Fibroblast of villous mesenchyme (primary cell): ENCODE measurements around the gene CIRBP. TPM values are rescaled to one million over a fixed set of nuclear protein-coding genes. Genes with fewer than 3 reads are reported as not detected.

ENCODE experiments used
- DNase-seq: peaks from one replicate; pipeline ENCODE4 v3.0.0-alpha.2; 2010; ENCODE audit warnings: low read depth
- H3K4me3 ChIP-seq: 2 replicates; pipeline ENCODE4 v1.5.1; 2011; ENCODE audit warnings: low read depth, mild to moderate bottlenecking, low read length
- total RNA-seq: library from RNA; depleted of rRNA; stranded (reverse); fragments of >200 nt; gene quantifications from 2 replicates; pipeline ENCODE4 v1.2.3, GENCODE V29; 2012
- TF ChIP-seq, protein P1 (sequence below): IDR thresholded peaks from 2 replicates; pipeline ENCODE4 v1.5.1; 2012; ENCODE audit warnings: low read depth, mild to moderate bottlenecking, low read length; ENCODE audit not compliant: insufficient read depth

The CIRBP gene
- total RNA-seq, 1 donor: 85.5 TPM

DNA sequence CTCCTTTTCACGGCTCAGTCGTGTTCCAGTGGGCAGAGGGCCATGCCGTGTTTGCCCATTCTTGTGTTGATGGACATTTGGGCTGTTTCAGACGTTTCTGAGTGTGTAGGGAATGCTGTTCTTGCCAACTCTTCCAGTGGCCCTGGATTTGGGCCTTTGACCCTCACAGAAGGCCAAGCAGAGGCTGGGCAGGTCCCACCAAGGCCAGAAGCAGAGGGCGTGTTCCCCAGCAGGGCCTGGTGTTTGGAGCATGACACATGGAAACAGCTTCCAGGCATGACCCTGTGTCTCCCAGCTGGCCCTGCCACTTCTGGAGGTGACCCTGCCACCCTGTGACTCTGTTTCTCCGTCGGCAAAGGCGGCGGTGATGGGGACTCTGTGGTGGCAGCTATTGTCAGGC, 52.4 kb downstream of the CIRBP start:
- TF ChIP-seq, protein P1, sequence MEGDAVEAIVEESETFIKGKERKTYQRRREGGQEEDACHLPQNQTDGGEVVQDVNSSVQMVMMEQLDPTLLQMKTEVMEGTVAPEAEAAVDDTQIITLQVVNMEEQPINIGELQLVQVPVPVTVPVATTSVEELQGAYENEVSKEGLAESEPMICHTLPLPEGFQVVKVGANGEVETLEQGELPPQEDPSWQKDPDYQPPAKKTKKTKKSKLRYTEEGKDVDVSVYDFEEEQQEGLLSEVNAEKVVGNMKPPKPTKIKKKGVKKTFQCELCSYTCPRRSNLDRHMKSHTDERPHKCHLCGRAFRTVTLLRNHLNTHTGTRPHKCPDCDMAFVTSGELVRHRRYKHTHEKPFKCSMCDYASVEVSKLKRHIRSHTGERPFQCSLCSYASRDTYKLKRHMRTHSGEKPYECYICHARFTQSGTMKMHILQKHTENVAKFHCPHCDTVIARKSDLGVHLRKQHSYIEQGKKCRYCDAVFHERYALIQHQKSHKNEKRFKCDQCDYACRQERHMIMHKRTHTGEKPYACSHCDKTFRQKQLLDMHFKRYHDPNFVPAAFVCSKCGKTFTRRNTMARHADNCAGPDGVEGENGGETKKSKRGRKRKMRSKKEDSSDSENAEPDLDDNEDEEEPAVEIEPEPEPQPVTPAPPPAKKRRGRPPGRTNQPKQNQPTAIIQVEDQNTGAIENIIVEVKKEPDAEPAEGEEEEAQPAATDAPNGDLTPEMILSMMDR: no peak
- no peak overlapping the region for H3K4me3 ChIP-seq
- no peak for DNase-seq

DNA sequence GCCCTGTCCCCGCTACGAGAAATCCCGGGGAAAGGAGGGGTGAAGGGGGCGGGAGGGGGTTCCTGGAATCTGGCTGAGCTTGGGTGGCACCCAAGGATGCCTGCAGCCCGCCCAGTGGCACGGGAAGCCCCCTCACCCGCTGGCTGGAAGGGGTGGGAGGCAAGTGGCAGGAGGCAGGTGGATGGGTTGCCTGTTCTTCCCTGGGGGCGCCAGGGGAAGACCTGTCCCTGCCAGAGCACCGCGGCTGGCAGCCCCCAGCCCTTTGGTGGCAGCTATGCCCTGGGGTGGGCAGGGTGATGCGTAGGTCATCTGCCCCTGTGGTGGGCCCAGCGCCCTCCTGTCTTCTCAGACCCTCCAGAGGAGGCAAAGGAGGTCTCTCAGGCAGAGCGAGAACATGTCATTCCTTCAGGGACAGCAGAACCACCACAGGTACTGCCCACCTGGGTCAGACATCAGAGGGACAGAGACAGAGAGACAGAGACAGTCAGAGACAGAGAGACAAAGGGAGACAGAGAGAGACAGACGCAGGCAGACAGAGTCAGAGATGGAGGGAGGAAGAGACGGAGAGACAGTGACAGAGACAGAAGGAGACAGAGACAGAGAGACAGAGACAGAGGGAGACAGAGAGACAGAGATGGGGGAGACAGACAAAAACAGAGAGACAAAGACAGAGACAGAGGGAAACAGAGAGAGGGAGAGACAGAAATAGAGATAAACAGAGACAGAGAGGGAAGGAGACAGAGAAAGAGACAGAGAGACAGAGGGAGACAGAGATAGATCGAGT, 53.3 kb downstream of the CIRBP start:
- TF ChIP-seq, protein P1: no peak
- no peak overlapping the region for H3K4me3 ChIP-seq
- no peak for DNase-seq

DNA sequence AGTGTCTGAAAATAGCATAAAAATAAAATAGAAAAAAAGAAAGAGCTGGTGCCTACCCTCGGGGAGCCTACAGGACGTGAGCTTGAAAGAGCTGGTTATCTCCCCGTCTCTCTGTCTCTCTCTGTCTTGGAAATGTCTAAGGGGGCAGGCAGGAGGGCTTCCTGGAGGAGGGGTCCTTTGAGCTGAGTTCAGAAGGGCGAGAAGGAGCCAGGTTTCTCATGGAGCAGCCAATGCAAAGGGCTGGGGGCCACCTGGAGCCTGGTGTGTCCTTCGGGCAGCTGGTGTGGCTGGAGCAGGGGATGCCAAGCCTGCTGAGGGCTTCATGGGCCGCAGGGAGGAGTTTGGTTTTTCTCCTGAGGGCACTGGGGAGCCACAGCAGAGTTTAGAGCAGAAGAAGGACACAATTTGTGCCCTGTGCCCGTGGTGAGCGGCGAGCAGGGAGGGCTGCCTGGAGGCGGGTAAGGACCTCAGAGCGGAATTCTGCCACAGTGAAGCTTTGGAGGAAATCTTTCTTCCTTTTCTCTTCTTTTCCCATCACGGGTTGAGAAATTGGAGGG, 55.2 kb downstream of the CIRBP start:
- DNase-seq: no peak
- peak overlapping the region; percentile 38 for H3K4me3 ChIP-seq
- TF ChIP-seq, protein P1: no peak

Other genes with a start within 250 kb of the CIRBP start
- gene TMEM259, start 248.2 kb upstream of the CIRBP start, total RNA-seq: 79.2 and 84.6 TPM in 2 replicates
- not detected in 2 replicates for gene RNU6-2, start 247.8 kb upstream of the CIRBP start, total RNA-seq
- gene CNN2, start 242.7 kb upstream of the CIRBP start, total RNA-seq: 508 and 544 TPM in 2 replicates
- gene ABCA7, start 229.2 kb upstream of the CIRBP start, total RNA-seq: 11.2 and 13.9 TPM in 2 replicates
- gene ARHGAP45, start 202.2 kb upstream of the CIRBP start, total RNA-seq: 0.43 and 0.97 TPM in 2 replicates
- 69.5 and 71.2 TPM in 2 replicates for gene POLR2E, start 174.0 kb upstream of the CIRBP start, total RNA-seq
- 254 and 337 TPM in 2 replicates for gene GPX4, start 165.3 kb upstream of the CIRBP start, total RNA-seq
- gene SBNO2, start 95.1 kb upstream of the CIRBP start, total RNA-seq: 69.5 and 69.9 TPM in 2 replicates
- 90.8 and 94.1 TPM in 2 replicates for gene STK11, start 63.6 kb upstream of the CIRBP start, total RNA-seq
- gene CBARP, start 31.3 kb upstream of the CIRBP start, total RNA-seq: 5.8 and 6.0 TPM in 2 replicates
- 12.1 and 15.1 TPM in 2 replicates for gene ATP5F1D, start 27.6 kb upstream of the CIRBP start, total RNA-seq
- gene MIDN, start 20.7 kb upstream of the CIRBP start, total RNA-seq: 14.2 and 15.5 TPM in 2 replicates
- 17.3 and 21.9 TPM in 2 replicates for gene FAM174C, start 6.2 kb downstream of the CIRBP start, total RNA-seq
- gene EFNA2, start 16.5 kb downstream of the CIRBP start, total RNA-seq: not detected in 2 replicates
- gene NDUFS7, start 114.6 kb downstream of the CIRBP start, total RNA-seq: 33.7 and 61.2 TPM in 2 replicates
- gene GAMT, start 132.2 kb downstream of the CIRBP start, total RNA-seq: 23.3 and 29.6 TPM in 2 replicates
- 54.4 and 61.7 TPM in 2 replicates for gene DAZAP1, start 138.3 kb downstream of the CIRBP start, total RNA-seq
- gene RPS15, start 169.1 kb downstream of the CIRBP start, total RNA-seq: 346 and 444 TPM in 2 replicates
- gene APC2, start 180.8 kb downstream of the CIRBP start, total RNA-seq: 0.32 and 0.43 TPM in 2 replicates
- gene C19orf25, start 209.9 kb downstream of the CIRBP start, total RNA-seq: 29.6 and 32.8 TPM in 2 replicates
- 1.3 and 1.9 TPM in 2 replicates for gene PCSK4, start 221.0 kb downstream of the CIRBP start, total RNA-seq
- gene REEP6, start 221.8 kb downstream of the CIRBP start, total RNA-seq: 0.43 and 0.97 TPM in 2 replicates
- gene ADAMTSL5, start 243.7 kb downstream of the CIRBP start, total RNA-seq: 6.4 and 6.9 TPM in 2 replicates